Suppressor macrophage treated with lipopolysaccharide for 1 hour (primary cell): ENCODE measurements around the gene SPATA31C1.
"Not testable (repeated sequence)": the region's sequence is repeated elsewhere in the genome, so short reads cannot be mapped to it uniquely, and the experiment has no call there.

Source experiments
- DNase-seq, 3 donors: peaks; one replicate each; pipeline ENCODE4 v3.0.0-alpha.2; 2020 to 2022

Gene SPATA31C1

GRCh38 chr9:87917662-87918061 lies at the start of gene SPATA31C1:
Gene SPATA31C1 (plus strand): TSS chr9:87917962.
- not testable (repeated sequence) for DNase-seq

GRCh38 chr9:87868175-87868574 lies 49.6 kb upstream of the SPATA31C1 start:
- no peak for DNase-seq

GRCh38 chr9:87868635-87869034 lies 49.1 kb upstream of the SPATA31C1 start:
- no peak for DNase-seq

- no peak for DNase-seq
These were observed 48.7 kb upstream of the SPATA31C1 start for GRCh38 chr9:87869082-87869481.

GRCh38 chr9:87871425-87872078 lies 46.2 kb upstream of the SPATA31C1 start:
- DNase-seq: no peak

- no peak for DNase-seq
These were observed 45.6 kb upstream of the SPATA31C1 start for GRCh38 chr9:87872079-87872624.

GRCh38 chr9:87873607-87874303 lies 44.0 kb upstream of the SPATA31C1 start:
- no peak for DNase-seq

- no peak for DNase-seq
These were observed 43.5 kb upstream of the SPATA31C1 start for GRCh38 chr9:87874304-87874623.

GRCh38 chr9:87875060-87875459 lies 42.7 kb upstream of the SPATA31C1 start:
- DNase-seq: no peak

GRCh38 chr9:87875831-87876545 lies 41.8 kb upstream of the SPATA31C1 start:
- no peak for DNase-seq

- DNase-seq: no peak
These were observed 41.1 kb upstream of the SPATA31C1 start for GRCh38 chr9:87876708-87877107.

- peak; percentile 25 to 71 (median 58) for DNase-seq
These were observed 38.7 kb upstream of the SPATA31C1 start for GRCh38 chr9:87878989-87879511.

- DNase-seq: peak in 1 of 3 donors; percentile 8
These were observed 37.6 kb upstream of the SPATA31C1 start for GRCh38 chr9:87880116-87880515.

- DNase-seq: no peak
These were observed 37.1 kb upstream of the SPATA31C1 start for GRCh38 chr9:87880683-87881082.

GRCh38 chr9:87882627-87883026 lies 35.1 kb upstream of the SPATA31C1 start, which contains the start of gene SPATA31E1:
Gene SPATA31E1 (plus strand): TSS chr9:87882877. CDS start chr9:87882892, 15 bp downstream.
- DNase-seq: no peak

- no peak for DNase-seq
These were observed 34.5 kb upstream of the SPATA31C1 start for GRCh38 chr9:87883274-87883673.

GRCh38 chr9:87883990-87884389 lies 33.8 kb upstream of the SPATA31C1 start:
- peak in 1 of 3 donors; percentile 22 for DNase-seq

GRCh38 chr9:87884578-87885459 lies 32.9 kb upstream of the SPATA31C1 start:
- DNase-seq: no peak

GRCh38 chr9:87885484-87886189 lies 32.1 kb upstream of the SPATA31C1 start:
- no peak for DNase-seq

GRCh38 chr9:87886210-87886932 lies 31.4 kb upstream of the SPATA31C1 start:
- DNase-seq: no peak
